Measurements from ENCODE around the gene RAET1G.

DNA sequence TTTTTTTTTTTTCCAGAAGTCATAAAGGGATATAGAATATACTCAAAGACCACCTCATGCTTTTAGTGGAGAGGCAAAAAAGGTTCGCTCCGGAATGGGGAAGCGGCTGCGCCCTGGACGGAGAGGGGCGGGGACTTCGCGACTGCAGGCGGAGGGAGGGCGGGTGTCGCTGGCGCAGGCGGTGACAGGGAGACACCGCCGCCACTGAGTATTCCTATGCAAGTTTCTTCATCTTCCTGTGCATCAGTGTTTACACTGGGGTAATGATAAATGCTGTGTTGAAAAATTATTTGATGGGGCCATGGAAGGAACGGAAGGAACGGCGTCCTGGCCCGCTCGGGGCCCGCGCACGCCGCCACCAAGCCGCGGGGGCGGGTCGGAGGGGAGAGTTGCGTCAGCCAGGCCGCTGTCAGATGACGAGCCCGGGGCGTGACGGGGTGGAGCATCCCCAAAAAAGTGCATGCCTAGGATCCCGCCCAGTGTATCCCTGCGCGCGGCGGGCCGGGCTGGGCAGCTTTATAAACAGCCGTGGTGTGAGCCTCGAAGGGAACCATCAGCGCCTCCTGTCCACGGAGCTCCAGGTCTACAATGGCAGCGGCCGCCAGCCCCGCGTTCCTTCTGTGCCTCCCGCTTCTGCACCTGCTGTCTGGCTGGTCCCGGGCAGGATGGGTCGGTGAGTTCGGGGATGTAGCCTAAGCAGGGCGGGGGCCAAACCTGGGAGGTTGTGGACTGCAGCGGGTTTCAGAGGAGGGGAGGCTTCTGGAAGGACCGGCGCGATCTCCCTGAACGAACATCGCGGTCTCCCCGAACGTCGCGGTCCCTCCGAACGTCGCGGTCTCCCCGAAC is 40.8 kb upstream of the RAET1G start, which contains the start of gene ULBP1:
- TF ChIP-seq ZNF274 (IDR thresholded peaks at IDR 0.05; ENCODE audit: low read depth, low read length), result no peak
- TF ChIP-seq YY1 (IDR thresholded peaks at IDR 0.05; ENCODE audit: insufficient read depth, insufficient read length), result no peak
